GM18520 (cell line): ENCODE data around the gene CYB5R2.

Experiments used
- ATAC-seq: cut with Tn5 transposase; IDR thresholded peaks from one replicate; pipeline ENCODE4 v1.9.1; 2021; ENCODE audit not compliant: unreplicated experiment

Gene CYB5R2

DNA sequence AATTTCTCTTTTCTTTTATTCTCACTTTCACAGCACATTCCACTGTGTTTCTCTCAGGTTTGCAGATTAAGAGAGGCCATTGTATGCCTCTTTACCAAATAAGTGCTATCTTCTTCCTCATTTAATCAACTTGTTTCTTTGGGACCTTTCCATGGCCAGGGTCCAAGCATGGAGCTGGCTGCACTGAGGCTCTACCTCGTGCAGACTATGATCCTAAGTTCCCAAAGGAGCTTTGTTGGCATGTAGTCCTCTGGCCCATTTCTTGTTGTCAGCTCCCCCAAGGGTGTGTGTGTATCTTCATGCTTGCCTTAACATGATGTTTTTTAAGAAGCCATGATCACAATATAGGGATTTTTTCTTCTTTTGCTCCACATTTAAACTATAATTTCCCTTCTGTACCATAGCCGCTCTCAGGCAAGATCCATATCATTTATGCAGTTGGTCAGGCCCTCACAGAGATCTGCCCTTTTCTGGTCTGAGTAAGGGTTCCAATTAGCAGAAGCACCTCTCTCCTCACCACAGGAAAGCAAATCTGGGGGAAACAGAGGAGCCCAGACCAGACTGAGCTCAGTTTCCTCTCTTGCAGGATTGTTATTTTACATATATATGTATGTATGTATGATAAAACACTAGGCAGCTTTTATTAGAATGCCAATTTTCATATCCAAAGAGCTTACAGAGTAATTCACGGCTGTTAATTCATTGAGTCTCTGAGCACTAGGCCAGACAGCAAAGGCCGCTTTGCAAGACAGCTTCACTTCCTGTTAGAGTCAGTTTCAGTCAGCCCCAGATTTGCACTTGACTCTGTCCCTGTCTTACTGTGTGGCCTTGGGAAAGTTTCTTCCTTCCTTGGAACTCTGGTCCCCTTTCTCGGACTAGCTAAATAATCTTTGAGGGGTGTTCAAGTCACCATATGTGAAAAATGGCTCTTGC is 34.3 kb downstream of the CYB5R2 start:
- no peak for ATAC-seq

DNA sequence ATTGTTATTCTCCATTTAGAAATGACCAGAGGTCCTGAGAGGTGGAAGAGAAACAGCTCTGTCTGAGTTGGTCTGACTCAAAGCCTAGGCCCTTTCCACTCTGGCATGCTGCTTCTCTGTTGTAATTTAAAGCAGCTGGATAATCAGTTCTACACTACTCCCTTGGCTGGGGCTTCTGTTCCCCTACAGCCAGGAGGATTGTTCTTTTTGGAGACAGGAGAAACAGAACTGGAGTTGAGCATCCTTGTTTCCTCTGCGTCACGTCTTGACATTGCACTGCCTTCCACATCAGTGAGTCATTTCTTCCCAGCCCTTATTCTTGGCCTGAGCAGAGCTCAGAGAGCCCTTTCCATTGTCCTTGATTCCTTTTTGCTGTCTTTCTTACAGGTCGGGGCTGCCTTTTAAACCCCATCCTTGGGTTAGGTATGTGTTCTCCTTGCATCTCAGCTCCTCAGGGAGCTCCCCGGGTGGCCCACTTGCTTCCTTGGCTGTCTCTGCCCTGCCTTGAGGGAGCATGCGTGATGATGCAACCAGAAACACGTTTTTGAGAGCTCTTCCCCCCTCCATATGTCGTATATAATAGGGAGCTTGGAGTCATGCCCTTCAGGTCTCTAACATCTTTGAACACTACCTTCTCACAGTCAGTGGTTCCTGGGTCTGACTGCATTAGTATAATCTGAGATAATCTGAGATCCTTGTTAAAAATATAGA is 35.7 kb downstream of the CYB5R2 start:
- ATAC-seq: no peak

DNA sequence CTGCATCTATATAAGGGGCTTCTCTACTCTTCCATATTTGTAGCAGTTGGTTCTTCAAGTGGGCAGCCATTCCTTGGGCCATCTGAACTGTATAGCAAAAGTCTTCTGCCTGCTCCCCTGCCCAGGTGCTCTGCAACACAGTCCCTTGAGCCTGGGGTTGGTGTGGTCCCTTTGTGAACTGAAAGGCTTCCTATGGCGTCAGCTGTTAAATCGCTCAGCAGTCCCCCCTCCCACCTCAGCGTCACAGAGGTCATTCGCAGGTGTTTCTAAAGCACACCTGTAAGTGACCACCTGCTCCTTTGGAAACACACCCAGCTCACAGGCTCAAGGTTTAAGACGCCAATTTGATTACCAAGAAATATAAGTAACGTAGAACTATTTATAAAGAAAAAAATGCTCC is 37.0 kb downstream of the CYB5R2 start:
- ATAC-seq: no peak

DNA sequence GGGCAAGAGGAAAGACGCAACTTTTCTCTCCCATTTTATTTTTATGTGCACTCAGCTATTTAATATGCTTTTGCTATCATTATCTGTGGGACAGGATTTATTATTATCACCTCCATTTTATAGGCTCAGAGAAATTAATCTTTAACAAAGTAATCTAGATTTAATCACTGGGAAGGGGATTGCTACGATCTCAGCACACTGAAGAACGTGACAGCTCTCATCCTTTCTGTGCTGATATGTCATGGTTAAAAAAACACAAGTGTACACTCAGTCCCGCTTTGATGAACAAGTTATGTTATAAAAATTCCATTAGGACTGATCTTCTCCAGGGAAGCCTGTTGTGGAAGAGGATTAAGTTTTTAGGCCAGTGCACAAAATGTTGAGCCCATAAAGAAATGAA is 37.6 kb downstream of the CYB5R2 start:
- ATAC-seq: no peak

DNA sequence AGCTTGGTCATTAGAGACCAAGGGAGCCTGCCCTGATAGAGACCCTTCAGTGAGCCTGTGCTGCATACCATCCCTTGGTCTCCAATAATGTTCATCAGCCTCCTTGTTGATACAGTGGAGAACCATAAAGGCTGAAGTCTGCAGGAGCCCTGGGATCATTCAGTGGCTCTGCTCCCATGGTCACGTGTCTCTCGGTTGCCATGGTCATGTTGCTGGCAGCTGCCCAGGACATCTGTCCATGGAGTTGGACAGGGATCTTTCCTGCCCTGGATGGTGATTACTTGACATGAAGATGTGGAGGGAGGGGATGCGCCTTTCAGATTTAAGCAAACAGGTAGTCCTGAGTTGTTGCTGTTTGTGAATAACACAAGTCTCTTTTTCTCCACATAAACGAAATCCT is 38.2 kb downstream of the CYB5R2 start:
- no peak for ATAC-seq

DNA sequence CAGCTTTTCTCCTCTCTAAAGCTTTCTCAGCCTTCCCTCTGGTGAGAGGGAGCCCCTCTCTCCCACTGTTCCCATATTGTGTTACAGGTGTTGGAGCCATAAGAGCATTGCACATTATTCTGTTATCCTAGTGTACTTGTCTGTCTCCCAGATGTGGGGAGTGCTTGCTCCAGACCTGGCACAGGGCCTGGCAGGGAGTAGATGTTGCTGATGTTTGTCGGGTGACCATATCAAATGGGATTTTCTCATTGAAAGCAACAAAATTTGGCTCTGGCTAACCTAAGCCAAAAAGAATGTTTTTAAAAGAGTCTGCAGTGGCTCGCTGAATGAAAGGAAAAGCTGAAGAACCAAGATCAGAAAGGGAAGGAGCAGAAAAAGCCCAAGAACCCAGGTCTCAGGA is 41.1 kb downstream of the CYB5R2 start:
- no peak for ATAC-seq

DNA sequence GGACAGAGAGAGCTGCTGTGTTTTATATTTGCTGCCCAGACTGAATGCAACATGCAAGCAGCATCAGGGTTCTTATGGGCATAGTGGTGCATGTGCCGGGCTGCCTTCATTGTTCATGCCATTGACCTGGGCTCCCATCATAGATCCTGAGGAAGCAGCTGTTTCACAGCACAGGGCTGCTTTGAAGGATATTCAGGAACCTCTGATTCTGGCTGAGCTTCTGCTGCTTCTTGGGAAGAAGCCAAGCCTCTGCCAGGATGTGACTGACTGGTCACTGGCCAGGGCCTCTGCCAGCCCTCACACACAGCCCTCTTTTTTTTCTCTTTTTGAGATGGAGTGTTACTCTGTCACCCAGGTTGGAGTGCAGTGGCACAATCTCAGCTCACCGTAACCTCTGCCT is 43.3 kb downstream of the CYB5R2 start:
- ATAC-seq: no peak

DNA sequence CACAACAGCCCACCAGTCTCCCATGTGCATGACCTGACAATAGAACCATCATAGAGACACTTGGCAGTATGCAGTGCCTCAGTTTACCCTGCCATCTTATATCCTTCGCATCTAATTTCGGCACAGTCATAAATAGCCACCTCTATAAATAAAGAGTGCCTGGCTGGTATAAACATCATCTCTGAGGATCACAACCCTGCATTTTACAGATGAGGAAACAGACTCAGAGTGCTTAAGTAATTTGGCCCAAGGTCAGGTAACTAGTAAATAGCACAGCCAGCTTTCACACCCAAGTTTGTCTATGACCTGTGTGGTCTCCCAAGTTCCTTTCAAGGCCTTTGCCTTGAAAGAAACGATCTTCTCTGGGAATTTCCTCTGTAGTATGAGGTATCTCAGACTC is 44.6 kb downstream of the CYB5R2 start:
- no peak for ATAC-seq

DNA sequence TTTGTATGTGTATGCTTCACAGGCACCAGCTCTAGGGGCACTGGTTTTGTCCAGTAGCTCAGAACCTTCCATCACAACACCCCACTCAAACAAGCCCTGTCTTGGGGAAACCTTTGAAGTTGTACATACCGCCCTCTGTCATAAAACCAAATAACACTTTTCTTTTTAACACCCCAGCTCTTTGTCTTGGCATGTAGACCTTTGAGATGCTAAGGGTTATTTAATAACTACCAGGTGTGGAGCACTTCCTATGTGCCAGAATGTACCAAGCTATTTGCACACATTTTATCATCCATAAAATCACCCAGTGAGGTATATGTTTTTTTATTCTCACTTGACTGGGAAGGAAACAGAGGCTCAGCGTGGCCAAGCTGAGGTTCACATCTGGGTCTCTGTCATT is 50.6 kb downstream of the CYB5R2 start:
- ATAC-seq: no peak

DNA sequence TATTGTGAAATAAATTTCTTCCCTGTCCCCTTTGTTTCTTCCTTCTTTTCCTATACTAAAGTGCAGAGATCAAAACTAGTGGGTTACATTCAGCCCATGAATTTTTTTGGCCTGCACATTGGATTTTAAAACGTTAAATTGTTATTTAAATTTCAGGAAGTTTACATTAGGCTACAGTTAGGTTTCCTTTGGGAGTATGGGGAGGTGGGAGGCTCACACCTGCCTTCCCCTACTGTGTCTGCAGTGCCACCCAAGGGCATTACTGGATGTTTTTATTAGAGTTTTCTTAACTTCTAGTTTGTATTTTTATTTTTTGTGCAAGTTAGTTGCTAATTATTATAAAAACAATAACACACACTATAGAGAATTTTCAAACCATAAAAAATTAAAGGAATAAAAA is 51.7 kb downstream of the CYB5R2 start:
- no peak for ATAC-seq

DNA sequence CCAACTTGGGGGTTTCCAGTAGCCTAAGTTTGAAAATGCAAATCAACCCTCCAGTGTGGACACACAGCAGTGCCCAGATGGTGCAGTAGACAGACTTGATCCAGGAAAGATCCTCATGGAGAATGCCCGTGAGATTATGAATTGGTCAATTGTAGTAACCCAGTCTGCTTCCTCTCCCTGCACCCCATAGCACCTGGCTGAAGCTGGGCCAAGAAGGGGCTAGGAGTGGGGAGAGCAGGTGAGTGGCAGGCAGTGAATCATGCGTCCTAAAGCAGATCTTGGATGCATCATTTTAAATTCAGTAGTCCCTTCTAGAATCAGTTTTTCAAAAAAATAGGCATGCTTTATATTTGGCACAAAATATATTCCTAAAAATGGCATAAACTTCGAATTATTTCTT is 52.2 kb downstream of the CYB5R2 start:
- ATAC-seq: no peak

DNA sequence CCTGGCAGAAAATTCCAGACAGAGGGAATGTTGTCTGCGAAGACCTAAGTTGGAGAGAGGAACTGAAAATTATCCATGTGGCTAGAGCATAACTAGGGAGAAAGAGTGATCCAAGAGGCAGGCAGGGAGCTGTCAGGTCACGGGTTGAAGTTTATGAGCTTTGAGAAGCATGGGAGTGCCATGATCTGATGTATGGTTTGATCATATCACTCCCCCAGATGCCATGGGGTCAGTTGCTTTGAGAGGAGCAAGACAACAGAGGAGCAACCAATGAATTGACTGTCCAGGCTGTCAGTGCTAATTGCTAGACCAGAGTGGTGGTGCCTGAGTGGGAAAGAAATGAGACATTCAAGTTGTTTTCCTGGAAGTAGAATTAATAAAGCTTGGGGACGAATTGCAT is 54.0 kb downstream of the CYB5R2 start:
- no peak for ATAC-seq

DNA sequence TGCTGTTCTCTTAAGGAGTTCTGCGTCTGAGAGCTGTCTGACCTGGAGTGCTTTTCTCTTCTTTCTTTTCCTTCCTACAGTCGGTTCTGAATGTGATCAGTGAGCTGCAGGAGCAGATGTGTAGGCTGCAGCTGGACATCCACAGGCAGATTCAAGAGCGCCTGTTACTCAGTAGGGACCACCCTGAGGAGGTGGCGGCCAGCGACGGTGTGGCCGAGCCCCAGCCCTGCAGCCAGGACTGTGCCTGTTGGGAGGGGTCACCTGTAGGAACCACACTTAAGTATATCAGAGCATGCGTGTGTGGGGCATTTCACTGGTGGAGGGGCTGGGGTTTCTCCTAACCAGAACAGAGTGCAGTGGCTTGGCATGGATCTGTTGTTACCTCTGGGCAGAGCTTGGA is 56.3 kb downstream of the CYB5R2 start:
- ATAC-seq: no peak
